Measurements from ENCODE around the gene RNF5.

Gene RNF5

DNA sequence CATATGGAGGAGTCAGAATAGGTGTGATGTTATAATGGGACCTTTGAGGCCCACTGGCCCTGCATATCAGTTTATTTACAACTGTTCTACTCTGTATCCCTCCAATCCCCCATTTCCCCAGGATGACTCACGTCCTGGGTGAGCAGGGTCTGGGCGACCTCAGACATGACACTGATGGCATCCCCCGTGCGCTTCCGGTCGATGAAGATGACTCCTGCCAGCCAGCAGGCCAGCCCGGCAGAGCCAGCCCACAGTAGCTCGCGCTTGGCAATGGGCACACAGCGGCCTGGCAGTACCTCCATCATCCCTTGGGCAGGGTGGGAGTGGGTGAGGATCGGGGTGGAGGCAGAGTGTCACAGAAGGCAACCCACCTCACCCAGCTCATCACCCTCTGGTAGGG lies 7.9 kb upstream of the RNF5 start:
- no peak for DNase-seq (ENCODE audit: low read depth)
- no peak for TF ChIP-seq MYC (IDR thresholded peaks at IDR 0.05; ENCODE audit: low read depth, low read length)
- TF ChIP-seq, protein P1, sequence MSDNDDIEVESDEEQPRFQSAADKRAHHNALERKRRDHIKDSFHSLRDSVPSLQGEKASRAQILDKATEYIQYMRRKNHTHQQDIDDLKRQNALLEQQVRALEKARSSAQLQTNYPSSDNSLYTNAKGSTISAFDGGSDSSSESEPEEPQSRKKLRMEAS (IDR thresholded peaks at IDR 0.05; ENCODE audit: low read depth, low read length) = no peak
- TF ChIP-seq, protein P2, sequence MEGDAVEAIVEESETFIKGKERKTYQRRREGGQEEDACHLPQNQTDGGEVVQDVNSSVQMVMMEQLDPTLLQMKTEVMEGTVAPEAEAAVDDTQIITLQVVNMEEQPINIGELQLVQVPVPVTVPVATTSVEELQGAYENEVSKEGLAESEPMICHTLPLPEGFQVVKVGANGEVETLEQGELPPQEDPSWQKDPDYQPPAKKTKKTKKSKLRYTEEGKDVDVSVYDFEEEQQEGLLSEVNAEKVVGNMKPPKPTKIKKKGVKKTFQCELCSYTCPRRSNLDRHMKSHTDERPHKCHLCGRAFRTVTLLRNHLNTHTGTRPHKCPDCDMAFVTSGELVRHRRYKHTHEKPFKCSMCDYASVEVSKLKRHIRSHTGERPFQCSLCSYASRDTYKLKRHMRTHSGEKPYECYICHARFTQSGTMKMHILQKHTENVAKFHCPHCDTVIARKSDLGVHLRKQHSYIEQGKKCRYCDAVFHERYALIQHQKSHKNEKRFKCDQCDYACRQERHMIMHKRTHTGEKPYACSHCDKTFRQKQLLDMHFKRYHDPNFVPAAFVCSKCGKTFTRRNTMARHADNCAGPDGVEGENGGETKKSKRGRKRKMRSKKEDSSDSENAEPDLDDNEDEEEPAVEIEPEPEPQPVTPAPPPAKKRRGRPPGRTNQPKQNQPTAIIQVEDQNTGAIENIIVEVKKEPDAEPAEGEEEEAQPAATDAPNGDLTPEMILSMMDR (IDR thresholded peaks at IDR 0.05; ENCODE audit: low read depth, low read length) = no peak
- TF ChIP-seq POLR2A (IDR thresholded peaks at IDR 0.05; ENCODE audit: extremely low read depth, insufficient read length) = no peak
- H3K4me3 ChIP-seq (ENCODE audit: low read depth, low read length) = no peak overlapping the region

DNA sequence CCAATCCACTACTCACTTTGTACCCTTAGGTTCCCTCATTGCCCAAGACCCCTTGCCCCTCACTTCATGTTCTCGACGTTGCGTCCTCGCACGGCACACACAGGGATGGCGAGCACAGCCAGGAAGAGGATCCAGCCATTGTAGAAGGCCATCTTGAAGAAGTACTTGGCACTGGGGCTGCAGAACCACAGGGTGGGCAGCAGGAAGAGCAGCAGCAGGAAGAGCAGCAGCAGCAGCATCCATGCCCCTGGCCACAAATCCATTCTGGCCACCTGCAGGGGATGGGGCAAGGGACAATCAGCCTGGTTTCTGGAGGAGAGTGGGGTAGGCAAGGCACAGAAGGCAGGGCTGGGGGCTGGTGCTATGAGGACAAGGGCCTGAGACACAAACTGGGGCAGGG lies 7.0 kb upstream of the RNF5 start:
- no peak for DNase-seq (ENCODE audit: low read depth)
- no peak for TF ChIP-seq POLR2A (IDR thresholded peaks at IDR 0.05; ENCODE audit: extremely low read depth, insufficient read length)
- TF ChIP-seq, protein P1 (IDR thresholded peaks at IDR 0.05; ENCODE audit: low read depth, low read length) = no peak
- TF ChIP-seq MYC (IDR thresholded peaks at IDR 0.05; ENCODE audit: low read depth, low read length) = no peak
- TF ChIP-seq, protein P2 (IDR thresholded peaks at IDR 0.05; ENCODE audit: low read depth, low read length) = no peak
- H3K4me3 ChIP-seq (ENCODE audit: low read depth, low read length) = no peak overlapping the region

DNA sequence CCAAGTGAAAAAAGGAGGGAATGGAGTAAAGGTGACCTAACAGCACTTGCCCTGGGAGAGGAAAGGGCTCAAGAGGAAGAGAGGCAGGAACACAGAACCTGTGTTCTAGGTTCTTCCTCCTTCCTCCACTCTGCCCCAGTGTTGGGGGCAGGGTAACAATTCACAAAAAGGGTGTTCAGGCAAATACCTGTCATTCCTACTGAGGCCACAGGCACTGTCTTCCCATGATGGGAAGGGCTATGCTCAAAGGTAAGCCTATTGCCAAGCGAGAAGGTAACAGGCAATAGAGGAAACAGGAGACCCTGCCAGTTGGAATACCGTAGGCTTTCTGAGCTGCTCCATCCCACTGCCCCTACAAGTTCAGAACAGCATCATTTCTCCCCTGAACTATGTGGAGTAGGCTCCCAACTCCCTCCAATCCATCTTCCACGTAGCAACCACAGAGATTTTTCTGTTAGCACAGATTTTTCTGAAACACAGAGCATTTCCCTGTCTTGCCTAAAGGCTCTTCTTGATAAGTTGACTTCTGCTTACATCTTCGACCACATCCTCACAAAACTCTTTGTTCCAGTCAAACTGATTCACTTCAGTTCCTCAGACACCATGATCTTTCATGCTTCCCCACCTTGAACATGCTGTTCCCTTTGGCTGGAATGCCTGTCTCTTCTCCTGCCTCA lies 5.0 kb upstream of the RNF5 start:
- TF ChIP-seq, protein P2 (IDR thresholded peaks at IDR 0.05; ENCODE audit: low read depth, low read length) = no peak
- DNase-seq (ENCODE audit: low read depth) = no peak
- no peak overlapping the region for H3K4me3 ChIP-seq (ENCODE audit: low read depth, low read length)

DNA sequence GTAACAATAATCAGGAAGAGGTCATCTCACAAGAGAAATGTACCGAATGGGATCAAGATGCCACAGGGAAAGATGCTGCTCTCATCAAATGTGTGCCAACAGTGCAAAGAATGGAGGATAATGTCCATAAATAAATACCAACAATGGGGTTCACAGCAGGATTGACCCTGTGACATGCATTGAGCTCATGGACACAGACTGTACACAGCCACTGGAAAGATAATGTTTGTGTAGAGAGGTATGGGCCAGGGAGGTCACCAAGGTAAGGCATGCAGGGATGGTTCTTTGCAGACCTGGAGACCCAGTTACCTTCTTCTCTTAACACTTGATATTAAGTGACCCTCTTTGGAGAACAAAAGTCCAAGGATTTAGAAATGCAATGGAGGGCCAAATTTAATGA lies 3.8 kb upstream of the RNF5 start:
- DNase-seq (ENCODE audit: low read depth) = no peak
- TF ChIP-seq, protein P1 (IDR thresholded peaks at IDR 0.05; ENCODE audit: low read depth, low read length) = no peak
- TF ChIP-seq POLR2A (IDR thresholded peaks at IDR 0.05; ENCODE audit: extremely low read depth, insufficient read length) = no peak
- TF ChIP-seq, protein P2 (IDR thresholded peaks at IDR 0.05; ENCODE audit: low read depth, low read length) = no peak
- peak overlapping the region; percentile 96 for H3K4me3 ChIP-seq (ENCODE audit: low read depth, low read length)

DNA sequence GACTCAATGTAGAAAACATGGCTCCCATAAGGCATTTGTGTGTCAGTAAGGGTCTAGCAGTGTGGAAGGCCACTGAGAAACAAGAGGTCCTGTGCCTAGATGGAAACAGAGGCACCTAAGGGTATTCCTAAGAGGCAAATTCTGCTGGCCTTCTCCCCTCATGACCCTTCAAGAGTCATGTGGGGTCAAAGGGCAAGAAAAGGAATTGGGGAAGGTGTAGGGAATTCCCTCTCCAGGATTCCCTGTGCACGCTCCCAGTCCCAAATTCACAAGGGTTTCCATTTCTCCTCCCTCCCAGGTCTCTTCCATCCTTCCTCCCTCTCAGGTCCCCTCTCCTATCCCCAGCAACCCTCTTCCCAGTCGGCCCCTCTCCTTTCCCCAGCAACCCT lies 2.9 kb upstream of the RNF5 start:
- H3K4me3 ChIP-seq (ENCODE audit: low read depth, low read length) = peak overlapping the region; percentile 96
- DNase-seq (ENCODE audit: low read depth) = no peak
- no peak for TF ChIP-seq POLR2A (IDR thresholded peaks at IDR 0.05; ENCODE audit: extremely low read depth, insufficient read length)

DNA sequence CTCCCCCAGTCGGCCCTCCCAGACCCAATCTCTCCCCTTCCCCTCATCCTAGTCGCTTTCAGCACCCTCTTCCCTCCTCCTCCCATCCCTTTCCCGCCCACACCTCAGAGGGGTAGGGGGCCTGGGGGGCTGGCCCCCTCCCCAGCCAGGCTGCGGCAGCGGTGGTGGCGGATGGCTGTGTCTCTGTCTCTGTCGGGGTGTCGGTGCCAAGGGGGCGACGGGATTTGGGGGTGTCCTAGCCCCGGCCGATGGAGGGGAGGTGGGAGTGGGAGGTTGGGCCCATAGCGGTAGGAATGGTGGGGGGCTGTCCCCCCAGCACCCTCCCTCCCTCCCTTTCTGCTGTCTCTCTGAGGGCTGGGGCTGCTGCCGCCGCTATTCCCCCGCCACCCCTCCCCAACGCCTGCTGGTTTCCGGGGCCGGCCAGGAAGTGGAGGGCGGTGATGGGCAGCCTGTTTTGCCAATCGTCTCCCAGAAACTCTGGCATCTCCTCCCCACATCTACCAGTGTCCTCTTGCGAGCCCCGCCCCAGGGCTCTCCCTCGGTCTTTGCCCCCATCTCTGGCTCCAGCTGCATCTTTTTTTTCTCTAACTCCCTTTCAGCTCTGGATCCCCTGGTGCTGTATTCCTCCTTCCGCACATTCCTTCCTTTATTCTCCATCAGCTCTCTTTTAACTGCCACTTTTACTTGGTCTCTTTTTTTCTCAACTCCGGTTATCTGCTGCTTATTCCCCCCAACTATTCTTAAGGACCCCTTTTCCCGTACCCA lies 2.3 kb upstream of the RNF5 start, which contains the start of gene AGPAT1:
TSS of gene AGPAT1 (minus strand) at position 374 of the 765 bp plus-strand sequence. CDS start 4,588 bp downstream, outside the sequence.
- peak within 1 kb of the TSS; percentile 96 for H3K4me3 ChIP-seq (ENCODE audit: low read depth, low read length)
- TF ChIP-seq POLR2A (IDR thresholded peaks at IDR 0.05; ENCODE audit: extremely low read depth, insufficient read length) = peak; percentile 43
- TF ChIP-seq MYC (IDR thresholded peaks at IDR 0.05; ENCODE audit: low read depth, low read length) = no peak
- TF ChIP-seq, protein P2 (IDR thresholded peaks at IDR 0.05; ENCODE audit: low read depth, low read length) = no peak
- TF ChIP-seq, protein P1 (IDR thresholded peaks at IDR 0.05; ENCODE audit: low read depth, low read length) = no peak
- peak; percentile 98 for DNase-seq (ENCODE audit: low read depth)
